ENCODE measurements around the gene C11orf58.
A peak's percentile ranks its signal among the peaks of the same experiment; 100 is the strongest.

The C11orf58 gene

GRCh38 chr11:16785520-16786128, 47.2 kb downstream of the C11orf58 start:
- peak; percentile 80 for DNase-seq (ENCODE audit: low read depth)

- DNase-seq (ENCODE audit: low read depth) = no peak
Measured at GRCh38 chr11:16786131-16786530, 47.7 kb downstream of the C11orf58 start.

GRCh38 chr11:16787035-16787742, 48.7 kb downstream of the C11orf58 start:
- peak; percentile 32 for DNase-seq (ENCODE audit: low read depth)

GRCh38 chr11:16788141-16789062, 50.0 kb downstream of the C11orf58 start:
- peak; percentile 65 for DNase-seq (ENCODE audit: low read depth)

GRCh38 chr11:16789063-16789420, 50.6 kb downstream of the C11orf58 start:
- DNase-seq (ENCODE audit: low read depth) = no peak

GRCh38 chr11:16789560-16790485, 51.4 kb downstream of the C11orf58 start:
- no peak for DNase-seq (ENCODE audit: low read depth)

- DNase-seq (ENCODE audit: low read depth) = no peak
Measured at GRCh38 chr11:16790486-16791190, 52.2 kb downstream of the C11orf58 start.

- peak; percentile 95 for DNase-seq (ENCODE audit: low read depth)
Measured at GRCh38 chr11:16791191-16791961, 52.9 kb downstream of the C11orf58 start.

GRCh38 chr11:16792426-16792825, 54.0 kb downstream of the C11orf58 start:
- peak; percentile 32 for DNase-seq (ENCODE audit: low read depth)

GRCh38 chr11:16793009-16793408, 54.6 kb downstream of the C11orf58 start:
- DNase-seq (ENCODE audit: low read depth) = no peak

- DNase-seq (ENCODE audit: low read depth) = no peak
Measured at GRCh38 chr11:16793511-16793910, 55.1 kb downstream of the C11orf58 start.

GRCh38 chr11:16794047-16794818, 55.8 kb downstream of the C11orf58 start:
- no peak for DNase-seq (ENCODE audit: low read depth)

- no peak for DNase-seq (ENCODE audit: low read depth)
Measured at GRCh38 chr11:16795146-16795545, 56.7 kb downstream of the C11orf58 start.

GRCh38 chr11:16796311-16796710, 57.9 kb downstream of the C11orf58 start:
- no peak for DNase-seq (ENCODE audit: low read depth)

GRCh38 chr11:16797776-16798175, 59.3 kb downstream of the C11orf58 start:
- no peak for DNase-seq (ENCODE audit: low read depth)

- no peak for DNase-seq (ENCODE audit: low read depth)
Measured at GRCh38 chr11:16799221-16799620, 60.8 kb downstream of the C11orf58 start.

GRCh38 chr11:16799890-16800289, 61.4 kb downstream of the C11orf58 start:
- no peak for DNase-seq (ENCODE audit: low read depth)

GRCh38 chr11:16800382-16800781, 61.9 kb downstream of the C11orf58 start:
- no peak for DNase-seq (ENCODE audit: low read depth)

GRCh38 chr11:16801288-16801980, 63.0 kb downstream of the C11orf58 start:
- DNase-seq (ENCODE audit: low read depth) = no peak
